GM23338 (cell line): Measurements from ENCODE around the gene ZDHHC17. TPM values are rescaled to one million over a fixed set of nuclear protein-coding genes. Genes with fewer than 3 reads are reported as not detected.

Source experiments
- ATAC-seq: fragments of 200-7000 bp; cut with Tn5 transposase; 3 replicates; pipeline ENCODE4 v1.9.1; 2020
- DNase-seq: peaks from one replicate; pipeline ENCODE4 v3.0.0-alpha.2; 2015; ENCODE audit warnings: low spot score
- H2AFZ ChIP-seq: fragments of 200-600 bp; sonication (generic); 2 replicates; pipeline ENCODE4 v1.8.0; 2016; ENCODE audit warnings: antibody characterized with exemption, mild to moderate bottlenecking, moderate library complexity
- H3F3A ChIP-seq: fragments of 200-600 bp; sonication (generic); replicated peaks from 2 replicates; pipeline ENCODE4 v1.8.0; 2017; ENCODE audit warnings: antibody characterized with exemption, mixed run types, low read depth
- H3K27ac ChIP-seq: fragments of 200-600 bp; sonication (generic); 2 replicates; pipeline ENCODE4 v1.6.1; 2016; ENCODE audit warnings: low read depth
- H3K27me3 ChIP-seq: fragments of 200-600 bp; sonication (generic); 2 replicates; pipeline ENCODE4 v1.8.0; 2016; ENCODE audit warnings: mild to moderate bottlenecking, mixed run types, moderate library complexity; ENCODE audit not compliant: insufficient read depth
- H3K36me3 ChIP-seq: fragments of 200-600 bp; sonication (generic); 2 replicates; pipeline ENCODE4 v1.8.0; 2016; ENCODE audit warnings: mild to moderate bottlenecking; ENCODE audit not compliant: insufficient read depth
- H3K4me1 ChIP-seq: fragments of 200-600 bp; sonication (generic); 2 replicates; pipeline ENCODE4 v1.8.0; 2016; ENCODE audit warnings: mild to moderate bottlenecking, moderate library complexity; ENCODE audit not compliant: insufficient read depth
- H3K4me2 ChIP-seq: fragments of 200-600 bp; sonication (generic); 2 replicates; pipeline ENCODE4 v1.7.1; 2017; ENCODE audit warnings: mixed run types
- H3K4me3 ChIP-seq: fragments of 200-600 bp; sonication (generic); 2 replicates; pipeline ENCODE4 v1.6.1; 2016; ENCODE audit warnings: mixed run types
- H3K79me2 ChIP-seq: fragments of 200-600 bp; sonication (generic); replicated peaks from 2 replicates; pipeline ENCODE4 v1.8.0; 2017; ENCODE audit warnings: mild to moderate bottlenecking; ENCODE audit not compliant: insufficient read depth
- H3K9me2 ChIP-seq: fragments of 200-600 bp; sonication (generic); 2 replicates; pipeline ENCODE4 v1.8.0; 2017; ENCODE audit not compliant: insufficient read depth
- H4K20me1 ChIP-seq: fragments of 200-600 bp; sonication (generic); replicated peaks from 2 replicates; pipeline ENCODE4 v1.8.0; 2017; ENCODE audit warnings: mild to moderate bottlenecking; ENCODE audit not compliant: insufficient read depth
- H3K27ac Mint-ChIP-seq: 2 replicates; pipeline ENCODE4 v1.8.0; 2020; ENCODE audit warnings: inconsistent platforms, mild to moderate bottlenecking, moderate library complexity, mixed read lengths
- H3K27me3 Mint-ChIP-seq: 3 replicates; pipeline ENCODE4 v1.8.0; 2022; ENCODE audit warnings: low read depth, mild to moderate bottlenecking, moderate library complexity, mixed read lengths, inconsistent platforms; ENCODE audit not compliant: insufficient read depth, poor library complexity
- H3K36me3 Mint-ChIP-seq: 3 replicates; pipeline ENCODE4 v1.8.0; 2021; ENCODE audit warnings: low read depth, mild to moderate bottlenecking, inconsistent platforms, moderate library complexity, mixed read lengths
- H3K4me1 Mint-ChIP-seq: 3 replicates; pipeline ENCODE4 v1.8.0; 2020; ENCODE audit warnings: mild to moderate bottlenecking, inconsistent platforms, mixed read lengths
- H3K4me3 Mint-ChIP-seq: 3 replicates; pipeline ENCODE4 v1.8.0; 2021; ENCODE audit warnings: moderate library complexity, mild to moderate bottlenecking, inconsistent platforms, mixed read lengths
- H3K9me3 Mint-ChIP-seq: 3 replicates; pipeline ENCODE4 v1.8.0; 2020; ENCODE audit warnings: moderate library complexity, mild to moderate bottlenecking, inconsistent platforms, mixed read lengths
- CTCF ChIP-seq, 2 experiments: fragments of 200-600 bp in 1 of 2; sonication (generic) in 1 of 2; conservative IDR thresholded peaks; 2 replicates each; pipeline versions ENCODE4 v1.5.1 to v1.6.1; 2016 to 2017; ENCODE audit warnings: antibody characterized with exemption in 2 of 2, low read depth in 2 of 2, mild to moderate bottlenecking in 2 of 2, moderate library complexity in 1 of 2
- JUNB ChIP-seq: IDR thresholded peaks from one replicate; pipeline ENCODE4 v1.6.1; 2016; ENCODE audit warnings: antibody characterized with exemption; ENCODE audit not compliant: unreplicated experiment
- NANOG ChIP-seq: IDR thresholded peaks from 2 replicates; pipeline ENCODE4 v1.6.1; 2016; ENCODE audit warnings: antibody characterized with exemption, borderline replicate concordance
- REST ChIP-seq: IDR thresholded peaks from one replicate; pipeline ENCODE4 v1.6.1; 2018; ENCODE audit warnings: antibody characterized with exemption; ENCODE audit not compliant: unreplicated experiment
- ZNF114 ChIP-seq: fragments of 250-450 bp; sonication (Bioruptor Pico); IDR thresholded peaks from 2 replicates; pipeline ENCODE4 v1.5.0; 2020; ENCODE audit warnings: mild to moderate bottlenecking, moderate library complexity
- ZNF462 ChIP-seq: fragments of 250-450 bp; sonication (Bioruptor Pico); IDR thresholded peaks from 2 replicates; pipeline ENCODE4 v1.5.0; 2020; ENCODE audit warnings: mild to moderate bottlenecking, moderate library complexity
- polyA plus RNA-seq: library from polyadenylated mRNA; unstranded; fragments of >200 nt; fragmentation: Nextera tagmentation; extraction: Ambion mirVana; gene quantifications from 2 replicates; pipeline ENCODE4 v1.2.1, GENCODE V29; 2016
- total RNA-seq: library from RNA; depleted of rRNA; stranded (reverse); fragments of >200 nt; shearing (Covaris generic); gene quantifications from 2 replicates; pipeline ENCODE4 v1.2.3, GENCODE V29; 2014

ZDHHC17 gene
- total and polyA plus RNA-seq, 2 experiments from 2014 or later, result 15.7 to 43.5 TPM

GRCh38 chr12:76891609-76892008, 127.7 kb downstream of the ZDHHC17 start (continued):
- no peak for TF ChIP-seq ZNF114
- no peak for TF ChIP-seq NANOG
- TF ChIP-seq ZNF462 (CRISPR knock-in tag), result no peak

- H3K9me3 Mint-ChIP-seq, result peaks cover 19% of the 10 kb centered on the region
- no peak for DNase-seq
- Histone ChIP-seq H3K79me2 (no peaks in the 10 kb centered on the region), H3K4me1 (peaks cover 16% of the 10 kb centered on the region), H3K4me2 (no peak overlapping the region), H3K4me3 (no peak overlapping the region), H3K9me2 (peaks cover 4% of the 10 kb centered on the region; the same call in 1 of the 2 replicates), H3K27ac (no peak overlapping the region), H2AFZ (peak overlapping the region; percentile 80; the same call in 1 of the 2 replicates), H3K36me3 (no peaks in the 10 kb centered on the region), H4K20me1 (no peaks in the 10 kb centered on the region), H3K27me3 (no peaks in the 10 kb centered on the region), H3F3A (no peaks in the 10 kb centered on the region)
- H3K27me3 Mint-ChIP-seq, result no peaks in the 10 kb centered on the region
- H3K4me1 Mint-ChIP-seq, result peaks cover 18% of the 10 kb centered on the region
- no peak for TF ChIP-seq JUNB
- TF ChIP-seq CTCF (conservative IDR thresholded peaks at IDR 0.05; ENCODE audit: low read depth in 2 of 2), result peak in 1 of 2 experiments; percentile 21; a peak in 2 of 4 replicates
- TF ChIP-seq REST, result no peak
- no peak overlapping the region for H3K27ac Mint-ChIP-seq
- no peak overlapping the region for H3K4me3 Mint-ChIP-seq
- peaks cover 10% of the 10 kb centered on the region; the same call in 2 of the 3 replicates for H3K36me3 Mint-ChIP-seq
- peak; percentile 86 for ATAC-seq
Observed at GRCh38 chr12:76895796-76896195, 131.9 kb downstream of the ZDHHC17 start.
